HCT116 (cell line): ENCODE measurements around the gene C14orf180.

ENCODE experiments used
- CEBPB ChIP-seq: IDR thresholded peaks from 2 replicates; pipeline ENCODE4 v1.6.1; 2012; ENCODE audit warnings: low read depth
- SP1 ChIP-seq: IDR thresholded peaks from 2 replicates; pipeline ENCODE4 v1.6.1; 2012; ENCODE audit warnings: low read depth
- SRF ChIP-seq: IDR thresholded peaks from 2 replicates; pipeline ENCODE4 v1.6.1; 2012; ENCODE audit warnings: low read depth

- no peak for TF ChIP-seq SRF
- TF ChIP-seq SP1, result no peak
- TF ChIP-seq CEBPB, result no peak
Observed at GRCh38 chr14:104609666-104610065, 30.1 kb downstream of the C14orf180 start.
